NCI-H526 treated with DMSO at 0.1 percent for 48 hours (cell line): ENCODE results near the gene FCAMR.
"Not testable (repeated sequence)": the region's sequence is repeated elsewhere in the genome, so short reads cannot be mapped to it uniquely, and the experiment has no call there.

Experiments
- DNase-seq: peaks from one replicate; lab custom pipeline; 2025; lab: John Stamatoyannopoulos, UW

Gene FCAMR

GRCh38 chr1:206932177-206932576, 38.1 kb downstream of the FCAMR start:
- DNase-seq: no peak

- DNase-seq: no peak
Measured at GRCh38 chr1:206931709-206932108, 38.6 kb downstream of the FCAMR start.

- DNase-seq: no peak
Measured at GRCh38 chr1:206930210-206930798, 40.0 kb downstream of the FCAMR start.

GRCh38 chr1:206929524-206929923, 40.7 kb downstream of the FCAMR start:
- no peak for DNase-seq

GRCh38 chr1:206926286-206926685, 44.0 kb downstream of the FCAMR start:
- DNase-seq: no peak

GRCh38 chr1:206925106-206925736, 45.0 kb downstream of the FCAMR start:
- DNase-seq: no peak

GRCh38 chr1:206924592-206925105, 45.6 kb downstream of the FCAMR start:
- no peak for DNase-seq

- DNase-seq: not testable (repeated sequence)
Measured at GRCh38 chr1:206923961-206924557, 46.2 kb downstream of the FCAMR start.

- no peak for DNase-seq
Measured at GRCh38 chr1:206923009-206923960, 47.0 kb downstream of the FCAMR start.

- no peak for DNase-seq
Measured at GRCh38 chr1:206922524-206922923, 47.7 kb downstream of the FCAMR start.

GRCh38 chr1:206921772-206922265, 48.4 kb downstream of the FCAMR start, which contains the start of gene FCMR:
TSS of gene FCMR (minus strand) at chr1:206921941. CDS start at chr1:206921854, 87 bp downstream.
- no peak for DNase-seq

GRCh38 chr1:206918076-206918475, 52.2 kb downstream of the FCAMR start:
- DNase-seq: no peak

- no peak for DNase-seq
Measured at GRCh38 chr1:206916000-206916709, 54.1 kb downstream of the FCAMR start.

GRCh38 chr1:206915030-206915735, 55.1 kb downstream of the FCAMR start:
- no peak for DNase-seq

GRCh38 chr1:206913766-206914537, 56.3 kb downstream of the FCAMR start:
- no peak for DNase-seq

GRCh38 chr1:206912445-206913095, 57.7 kb downstream of the FCAMR start:
- DNase-seq: peak; percentile 25

- peak; percentile 21 for DNase-seq
Measured at GRCh38 chr1:206911064-206911663, 59.1 kb downstream of the FCAMR start.

GRCh38 chr1:206909883-206910318, 60.4 kb downstream of the FCAMR start:
- no peak for DNase-seq
